HepG2 (cell line): ENCODE results near the gene ETV3L. TPM values are rescaled to one million over a fixed set of nuclear protein-coding genes. Genes with fewer than 3 reads are reported as not detected.

Source experiments
- ATAC-seq: fragments of 200-7000 bp; cut with Tn5 transposase; 3 replicates; pipeline ENCODE4 v1.9.1; 2020; ENCODE audit warnings: mild to moderate bottlenecking, moderate library complexity
- BruUV-seq: library from RNA; stranded (reverse); fragments of 400-500 nt; replicated peaks from 2 replicates; lab custom pipeline; 2021; lab: Mats Ljungman, UMichigan
- CTCF ChIA-PET: fragments of 300-600 bp; formaldehyde crosslinking; extraction: SDS; loops from one replicate; lab custom pipeline; 2021; ENCODE audit warnings: low total read pairs, inconsistent platforms, low intra/inter-chr PET ratio; lab: Yijun Ruan, JAX
- POLR2A ChIA-PET: fragments of 350-600 bp; sonication (Branson Sonifier 250); formaldehyde crosslinking; loops from one replicate; lab custom pipeline; 2020; ENCODE audit warnings: antibody characterized with exemption, inconsistent platforms; lab: Yijun Ruan, JAX
- DNase-seq: peaks from one replicate; pipeline ENCODE4 v3.0.0-alpha.2; 2015; ENCODE audit warnings: low spot score
- FAIRE-seq: peaks from 3 replicates; lab custom pipeline; 2011; peaks lifted over from hg19 to GRCh38; lab: Jason Lieb, UNC
- H2AFZ ChIP-seq: one replicate; pipeline ENCODE4 v1.6.1; 2011; ENCODE audit warnings: low read length, inconsistent platforms
- H3K27ac ChIP-seq: fragments of 300-600 bp; 3 replicates; pipeline ENCODE4 v1.8.0; 2011; ENCODE audit warnings: mixed run types, mild to moderate bottlenecking, mixed read lengths, low read length, inconsistent platforms; ENCODE audit not compliant: insufficient read depth; ENCODE audit errors: extremely low read length
- H3K27me3 ChIP-seq, 2 experiments: fragments of 200-600 bp in 1 of 2; 2 replicates in 1 of 2; 3 replicates in 1 of 2; pipeline versions ENCODE4 v1.6.0 to v1.8.0; 2011; ENCODE audit warnings: low read length in 2 of 2, mild to moderate bottlenecking in 2 of 2, moderate library complexity in 2 of 2, inconsistent platforms in 1 of 2; ENCODE audit not compliant: insufficient read depth in 2 of 2, control insufficient read depth in 1 of 2
- H3K36me3 ChIP-seq, 2 experiments: fragments of 200-600 bp in 1 of 2; replicated peaks in 1 of 2; 2 replicates in 1 of 2; 3 replicates in 1 of 2; pipeline versions ENCODE4 v1.5.1 to v1.8.0; 2011; ENCODE audit warnings: low read length in 2 of 2, inconsistent platforms in 1 of 2; ENCODE audit not compliant: insufficient read depth in 2 of 2, control insufficient read depth in 1 of 2
- H3K4me1 ChIP-seq: 2 replicates; pipeline ENCODE4 v1.5.1; 2012; ENCODE audit warnings: low read length, inconsistent platforms; ENCODE audit not compliant: insufficient read depth
- H3K4me2 ChIP-seq: 2 replicates; pipeline ENCODE4 v1.6.0; 2011; ENCODE audit warnings: low read depth, low read length, inconsistent platforms
- H3K4me3 ChIP-seq, 3 experiments: fragments of 200-600 bp in 1 of 3; sonication (generic), shearing (Covaris generic) in 1 of 3; replicated peaks in 1 of 3; 2 replicates each; pipeline ENCODE4 v1.5.1; 2011 to 2016; ENCODE audit warnings: low read length in 3 of 3, inconsistent platforms in 2 of 3, low read depth in 2 of 3, mild to moderate bottlenecking in 2 of 3, control low read depth in 1 of 3, mixed read lengths in 1 of 3; ENCODE audit not compliant: insufficient read depth in 1 of 3
- H3K79me2 ChIP-seq: one replicate; pipeline ENCODE4 v1.6.1; 2011; ENCODE audit warnings: low read length, inconsistent platforms; ENCODE audit not compliant: insufficient read depth
- H3K9ac ChIP-seq: 2 replicates; pipeline ENCODE4 v1.6.0; 2011; ENCODE audit warnings: mild to moderate bottlenecking, low read depth, low read length, inconsistent platforms; ENCODE audit not compliant: insufficient read depth
- H3K9me3 ChIP-seq: 2 replicates; pipeline ENCODE4 v1.5.1; 2012; ENCODE audit warnings: mild to moderate bottlenecking, low read length
- H4K20me1 ChIP-seq: 2 replicates; pipeline ENCODE4 v1.6.0; 2011; ENCODE audit warnings: inconsistent platforms, mild to moderate bottlenecking, low read length, moderate library complexity; ENCODE audit not compliant: insufficient read depth
- ATF7 ChIP-seq, 2 experiments: fragments of 450-650 bp in 1 of 2; sonication (generic) in 1 of 2; formaldehyde crosslinking in 1 of 2; IDR thresholded peaks; 2 replicates each; pipeline versions ENCODE4 v1.4.0 to v1.6.1; 2016 to 2020; ENCODE audit warnings: antibody characterized with exemption in 1 of 2, mild to moderate bottlenecking in 1 of 2, missing genetic modification reagents in 1 of 2
- CEBPB ChIP-seq: IDR thresholded peaks from 2 replicates; pipeline ENCODE4 v1.6.1; 2011; ENCODE audit warnings: low read depth, low read length, improper control_type of control experiment, borderline replicate concordance
- NCOR1 ChIP-seq: fragments of 200-600 bp; sonication (generic); IDR thresholded peaks from 2 replicates; pipeline ENCODE4 v1.7.0; 2017; ENCODE audit warnings: antibody characterized with exemption, low read length, borderline replicate concordance
- NFIC ChIP-seq: IDR thresholded peaks from 2 replicates; pipeline ENCODE4 v1.6.1; 2012; ENCODE audit warnings: mild to moderate bottlenecking, low read length, inconsistent platforms
- SMAD1 ChIP-seq: sonication (generic); formaldehyde crosslinking; IDR thresholded peaks from 2 replicates; pipeline ENCODE4 v1.4.0; 2020; ENCODE audit warnings: missing genetic modification reagents, low read depth, mild to moderate bottlenecking, borderline replicate concordance
- SMC3 ChIP-seq: IDR thresholded peaks from 2 replicates; pipeline ENCODE4 v1.6.1; 2011; ENCODE audit warnings: low read length, improper control_type of control experiment
- TSC22D2 ChIP-seq: sonication (generic); formaldehyde crosslinking; IDR thresholded peaks from 2 replicates; pipeline ENCODE4 v1.5.1; 2020; ENCODE audit warnings: missing genetic modification reagents, mild to moderate bottlenecking, borderline replicate concordance
- ZNF556 ChIP-seq: sonication (generic); formaldehyde crosslinking; IDR thresholded peaks from 2 replicates; pipeline ENCODE4 v1.4.0; 2020; ENCODE audit warnings: mild to moderate bottlenecking, missing genetic modification reagents, borderline replicate concordance
- ZNF598 ChIP-seq: sonication (generic); formaldehyde crosslinking; IDR thresholded peaks from 2 replicates; pipeline ENCODE4 v1.5.1; 2020; ENCODE audit warnings: mild to moderate bottlenecking, missing genetic modification reagents, borderline replicate concordance
- ZNF879 ChIP-seq: sonication (generic); formaldehyde crosslinking; IDR thresholded peaks from 2 replicates; pipeline ENCODE4 v1.8.1; 2023; ENCODE audit warnings: missing genetic modification reagents
- WGBS: methylation state at CpG from one replicate; pipeline ENCODE4 v1.1.6; 2017; ENCODE audit warnings: low lambda C conversion rate; 5-methylcytosine and 5-hydroxymethylcytosine counted together
- in situ Hi-C: cut with HindIII; loops from 2 replicates; pipeline ENCODE4 v1.10.0; 2017; ENCODE audit warnings: low pct_unique_long_range_greater_than_20kb; ENCODE audit not compliant: extremely low pct_ligation_motif_present
- intact Hi-C: fragments of 100-400 bp; cut with micrococcal nuclease; formaldehyde crosslinking; loops from one replicate; pipeline ENCODE4 v1.10.0; 2022; ENCODE audit not compliant: unreplicated experiment
- polyA plus RNA-seq, 8 experiments: library from polyadenylated mRNA; depleted of rRNA in 3 of 8; stranded (reverse) in 7 of 8; unstranded in 1 of 8; fragments of >200 nt; fragmentation: Illumina TruSeq in 4 of 8; extraction: Trizol in 4 of 8; gene quantifications; 2 replicates each; pipeline versions ENCODE4 v1.2.1 to v1.2.3, GENCODE V29; 2011 to 2016; ENCODE audit warnings: low read depth in 4 of 8, missing spikeins in 1 of 8, mixed read lengths in 1 of 8; ENCODE audit not compliant: insufficient read depth in 1 of 8
- total RNA-seq, 5 experiments: library from RNA; depleted of rRNA; stranded (reverse); fragments of >200 nt; fragmentation: Illumina TruSeq; extraction: Trizol; gene quantifications; 2 replicates each; pipeline ENCODE4 v1.2.3, GENCODE V29; 2016; ENCODE audit warnings: low read depth in 1 of 5
- TF ChIP-seq, protein P1 (sequence below): IDR thresholded peaks from 2 replicates; pipeline ENCODE4 v1.6.1; 2016
- TF ChIP-seq, protein P2 (sequence below): sonication (generic); formaldehyde crosslinking; IDR thresholded peaks from 2 replicates; pipeline ENCODE4 v1.9.0; 2021; ENCODE audit warnings: mild to moderate bottlenecking, missing genetic modification reagents

Gene ETV3L
- total and polyA plus RNA-seq, 2 of the 13 experiments (the other 11 are each of a cell fraction or from before 2014, with no cell fraction given) = not detected

DNA sequence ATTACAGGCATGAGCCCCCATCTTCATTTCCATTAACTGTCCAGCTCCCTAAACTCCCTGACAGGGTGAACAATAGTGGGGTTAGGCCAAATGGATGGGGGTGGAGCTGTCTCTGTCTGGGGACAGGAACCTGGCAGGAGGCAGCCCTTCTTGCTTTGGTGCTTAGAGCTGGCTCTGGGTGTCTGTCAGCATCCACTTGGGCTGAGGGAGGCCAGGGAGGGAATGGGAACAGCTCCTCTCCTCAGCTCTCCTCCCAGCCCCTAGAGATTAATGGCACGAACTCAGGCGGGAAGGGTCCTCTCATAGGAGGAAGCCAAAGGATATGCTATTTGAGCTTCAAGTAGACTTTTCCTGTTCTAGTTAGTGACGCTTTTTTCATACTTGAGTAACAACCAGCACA is 11.1 kb upstream of the ETV3L start:
- no peak for ATAC-seq
- Histone ChIP-seq H3K9ac (no peak overlapping the region), H3K9me3 (no peaks in the 10 kb centered on the region), H3K27me3 (peaks cover 19 to 79% of the 10 kb centered on the region in 2 experiments; a peak in 4 of 5 replicates), H3K4me3 (no peak overlapping the region), H3K27ac (no peak overlapping the region), H3K79me2 (no peaks in the 10 kb centered on the region), H3K4me2 (no peak overlapping the region), H4K20me1 (no peaks in the 10 kb centered on the region), H2AFZ (no peak overlapping the region), H3K36me3 (no peaks in the 10 kb centered on the region), H3K4me1 (no peaks in the 10 kb centered on the region)
- ChIA-PET POLR2A (interaction anchor here (1.1 kb wide), 1 partner anchor 14 kb away, joined by 3 read pairs; no protein-coding TSS in a partner anchor), CTCF (no interaction called here)
- WGBS = 17% methylated on average over 2 of the region's 3 CpGs
- intact Hi-C loops = no loop called here
- DNase-seq = no peak
- in situ Hi-C loops = no loop called here
- TF ChIP-seq, protein P1, sequence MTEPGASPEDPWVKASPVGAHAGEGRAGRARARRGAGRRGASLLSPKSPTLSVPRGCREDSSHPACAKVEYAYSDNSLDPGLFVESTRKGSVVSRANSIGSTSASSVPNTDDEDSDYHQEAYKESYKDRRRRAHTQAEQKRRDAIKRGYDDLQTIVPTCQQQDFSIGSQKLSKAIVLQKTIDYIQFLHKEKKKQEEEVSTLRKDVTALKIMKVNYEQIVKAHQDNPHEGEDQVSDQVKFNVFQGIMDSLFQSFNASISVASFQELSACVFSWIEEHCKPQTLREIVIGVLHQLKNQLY (CRISPR knock-in tag) = no peak
- TF ChIP-seq CEBPB = no peak
- TF ChIP-seq SMAD1 (CRISPR knock-in tag) = no peak
- no peak for TF ChIP-seq ZNF556 (CRISPR knock-in tag)
- no TSS peak for BruUV-seq
- FAIRE-seq = no peak

DNA sequence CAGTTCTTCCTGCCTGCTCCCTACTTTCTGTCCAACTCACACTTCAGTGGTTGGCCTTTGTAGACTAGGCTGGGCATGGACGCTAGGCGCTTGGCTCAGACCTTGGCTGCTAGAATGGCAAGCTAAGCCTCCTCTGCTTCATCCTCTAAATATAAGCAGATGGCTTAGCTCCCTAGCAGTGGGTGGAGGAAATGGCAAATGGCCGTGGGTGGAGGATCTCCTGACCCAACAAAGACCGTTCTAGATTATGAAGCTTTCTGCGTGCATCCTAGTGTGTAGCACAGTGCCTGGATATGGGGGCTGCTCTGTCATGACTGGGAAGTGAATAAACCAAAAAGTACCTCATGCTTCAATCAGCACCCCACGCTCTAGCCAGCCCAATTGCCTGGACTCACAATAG is 10.4 kb upstream of the ETV3L start:
- no peak for ATAC-seq
- in situ Hi-C loops (no loop called here), intact Hi-C loops (no loop called here)
- BruUV-seq = no TSS peak
- Histone ChIP-seq H3K36me3 (no peaks in the 10 kb centered on the region), H3K9me3 (no peaks in the 10 kb centered on the region), H3K27me3 (peaks cover 19 to 86% of the 10 kb centered on the region in 2 experiments; a peak in 4 of 5 replicates), H3K27ac (no peak overlapping the region), H3K4me2 (no peak overlapping the region), H4K20me1 (no peaks in the 10 kb centered on the region), H2AFZ (no peak overlapping the region), H3K4me3 (no peak overlapping the region), H3K79me2 (no peaks in the 10 kb centered on the region), H3K9ac (no peak overlapping the region), H3K4me1 (no peaks in the 10 kb centered on the region)
- CTCF ChIA-PET = no interaction called here
- no peak for DNase-seq
- WGBS = 50% methylated on average over 6 of the region's 6 CpGs
- no peak for FAIRE-seq
- POLR2A ChIA-PET = interaction anchor here (0.6 to 1.1 kb wide), 2 partner anchors 15 to 150 kb away, joined by 3 read pairs; no protein-coding TSS in a partner anchor
- TF ChIP-seq TSC22D2 (no peak), NFIC (no peak), SMC3 (no peak), ZNF556 (CRISPR knock-in tag) (no peak), ZNF598 (CRISPR knock-in tag) (no peak), ZNF879 (CRISPR knock-in tag) (no peak), NCOR1 (no peak), ATF7 (IDR thresholded peaks at IDR 0.05) (no peak), ATF7 (CRISPR knock-in tag; IDR thresholded peaks at IDR 0.05) (no peak)
- TF ChIP-seq, protein P2, sequence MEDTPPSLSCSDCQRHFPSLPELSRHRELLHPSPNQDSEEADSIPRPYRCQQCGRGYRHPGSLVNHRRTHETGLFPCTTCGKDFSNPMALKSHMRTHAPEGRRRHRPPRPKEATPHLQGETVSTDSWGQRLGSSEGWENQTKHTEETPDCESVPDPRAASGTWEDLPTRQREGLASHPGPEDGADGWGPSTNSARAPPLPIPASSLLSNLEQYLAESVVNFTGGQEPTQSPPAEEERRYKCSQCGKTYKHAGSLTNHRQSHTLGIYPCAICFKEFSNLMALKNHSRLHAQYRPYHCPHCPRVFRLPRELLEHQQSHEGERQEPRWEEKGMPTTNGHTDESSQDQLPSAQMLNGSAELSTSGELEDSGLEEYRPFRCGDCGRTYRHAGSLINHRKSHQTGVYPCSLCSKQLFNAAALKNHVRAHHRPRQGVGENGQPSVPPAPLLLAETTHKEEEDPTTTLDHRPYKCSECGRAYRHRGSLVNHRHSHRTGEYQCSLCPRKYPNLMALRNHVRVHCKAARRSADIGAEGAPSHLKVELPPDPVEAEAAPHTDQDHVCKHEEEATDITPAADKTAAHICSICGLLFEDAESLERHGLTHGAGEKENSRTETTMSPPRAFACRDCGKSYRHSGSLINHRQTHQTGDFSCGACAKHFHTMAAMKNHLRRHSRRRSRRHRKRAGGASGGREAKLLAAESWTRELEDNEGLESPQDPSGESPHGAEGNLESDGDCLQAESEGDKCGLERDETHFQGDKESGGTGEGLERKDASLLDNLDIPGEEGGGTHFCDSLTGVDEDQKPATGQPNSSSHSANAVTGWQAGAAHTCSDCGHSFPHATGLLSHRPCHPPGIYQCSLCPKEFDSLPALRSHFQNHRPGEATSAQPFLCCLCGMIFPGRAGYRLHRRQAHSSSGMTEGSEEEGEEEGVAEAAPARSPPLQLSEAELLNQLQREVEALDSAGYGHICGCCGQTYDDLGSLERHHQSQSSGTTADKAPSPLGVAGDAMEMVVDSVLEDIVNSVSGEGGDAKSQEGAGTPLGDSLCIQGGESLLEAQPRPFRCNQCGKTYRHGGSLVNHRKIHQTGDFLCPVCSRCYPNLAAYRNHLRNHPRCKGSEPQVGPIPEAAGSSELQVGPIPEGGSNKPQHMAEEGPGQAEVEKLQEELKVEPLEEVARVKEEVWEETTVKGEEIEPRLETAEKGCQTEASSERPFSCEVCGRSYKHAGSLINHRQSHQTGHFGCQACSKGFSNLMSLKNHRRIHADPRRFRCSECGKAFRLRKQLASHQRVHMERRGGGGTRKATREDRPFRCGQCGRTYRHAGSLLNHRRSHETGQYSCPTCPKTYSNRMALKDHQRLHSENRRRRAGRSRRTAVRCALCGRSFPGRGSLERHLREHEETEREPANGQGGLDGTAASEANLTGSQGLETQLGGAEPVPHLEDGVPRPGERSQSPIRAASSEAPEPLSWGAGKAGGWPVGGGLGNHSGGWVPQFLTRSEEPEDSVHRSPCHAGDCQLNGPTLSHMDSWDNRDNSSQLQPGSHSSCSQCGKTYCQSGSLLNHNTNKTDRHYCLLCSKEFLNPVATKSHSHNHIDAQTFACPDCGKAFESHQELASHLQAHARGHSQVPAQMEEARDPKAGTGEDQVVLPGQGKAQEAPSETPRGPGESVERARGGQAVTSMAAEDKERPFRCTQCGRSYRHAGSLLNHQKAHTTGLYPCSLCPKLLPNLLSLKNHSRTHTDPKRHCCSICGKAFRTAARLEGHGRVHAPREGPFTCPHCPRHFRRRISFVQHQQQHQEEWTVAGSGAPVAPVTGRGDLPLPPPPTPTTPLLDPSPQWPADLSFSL (CRISPR knock-in tag) = no peak
